HEK293T (cell line): ENCODE results near the gene ZBTB17.

ENCODE experiments used
- ELF4 ChIP-seq: fragments of 450-650 bp; IDR thresholded peaks from 2 replicates; pipeline ENCODE4 v1.6.1; 2017; ENCODE audit warnings: antibody characterized with exemption
- SP1 ChIP-seq: fragments of 450-650 bp; IDR thresholded peaks from 2 replicates; pipeline ENCODE4 v1.6.1; 2017
- SUZ12 ChIP-seq: fragments of 450-650 bp; IDR thresholded peaks from 2 replicates; pipeline ENCODE4 v1.6.1; 2016; ENCODE audit warnings: mild to moderate bottlenecking

DNA sequence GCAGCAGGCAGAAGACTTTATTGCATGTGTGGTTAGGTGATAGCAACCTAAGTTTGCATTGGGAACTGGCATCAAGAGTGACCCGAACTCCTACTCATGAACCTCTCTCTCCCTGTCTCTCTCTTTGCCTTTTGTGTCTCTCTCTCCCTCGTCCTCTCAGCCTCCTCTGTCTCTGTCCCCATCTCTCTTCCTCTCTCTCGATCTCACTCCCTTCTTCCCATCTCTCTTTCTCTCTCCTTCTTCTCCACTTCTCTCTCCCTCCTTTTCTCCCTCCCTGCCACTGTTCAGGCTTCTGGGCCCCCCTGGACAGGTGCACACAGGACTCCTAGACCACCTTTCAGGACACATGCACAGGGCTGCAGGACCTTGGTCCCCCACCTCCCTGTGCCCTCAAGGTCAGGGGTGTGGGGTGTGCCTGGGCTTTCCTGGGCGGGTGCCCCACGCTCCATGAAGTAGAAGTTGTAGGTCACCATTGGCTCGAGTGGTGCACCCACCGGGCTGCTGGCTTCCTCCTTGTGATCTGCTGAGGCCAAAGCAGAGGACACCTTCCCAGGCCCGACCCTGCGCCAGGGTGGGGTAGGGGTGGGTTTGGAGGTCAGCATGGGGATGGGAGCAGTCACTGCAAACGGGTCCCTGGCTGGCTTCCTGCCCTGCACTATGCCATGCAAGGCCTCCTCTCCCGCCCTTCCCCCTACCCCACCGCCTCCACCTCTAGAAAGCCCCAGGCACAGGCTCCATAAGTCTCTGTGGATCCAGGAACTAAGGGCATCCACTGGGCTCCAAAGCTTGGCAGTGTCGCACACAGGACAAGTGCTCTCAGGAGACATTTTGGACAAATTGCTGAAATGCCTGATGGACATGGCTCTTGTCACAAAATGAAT, 13.2 kb upstream of the ZBTB17 start:
- no peak for TF ChIP-seq ELF4
- no peak for TF ChIP-seq SUZ12
- TF ChIP-seq SP1 = no peak
